ENCODE measurements around the gene PTPRC. TPM values are rescaled to one million over a fixed set of nuclear protein-coding genes. Genes with fewer than 3 reads are reported as not detected.

Gene PTPRC
- total RNA-seq, 2 experiments from 2014 or later = 689 to 714 TPM

DNA sequence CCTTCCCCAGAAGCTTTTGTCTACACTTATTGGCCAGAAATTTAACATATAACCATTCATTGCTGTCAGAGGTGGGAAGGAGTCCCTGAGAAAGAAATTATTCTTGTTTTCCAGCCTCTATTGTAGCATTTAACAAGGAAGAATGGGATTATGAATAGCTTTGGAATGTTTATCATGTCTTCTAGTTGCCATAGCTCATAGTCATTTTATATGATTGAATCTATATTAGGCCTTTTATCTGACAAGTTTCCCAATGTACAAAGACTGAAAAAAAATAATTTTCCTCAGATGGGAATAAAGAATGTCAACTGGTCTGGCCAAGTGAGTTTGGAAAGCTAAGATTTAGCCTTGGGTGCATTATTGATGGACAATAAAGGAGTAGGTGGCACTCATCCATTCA is 28.3 kb downstream of the PTPRC start:
- DNase-seq = no peak
- Mint-ChIP-seq H3K4me1 (ENCODE audit: low read depth) (peaks cover 84% of the 10 kb centered on the region), H3K36me3 (ENCODE audit: low read depth) (peaks cover 71% of the 10 kb centered on the region), H3K9me3 (no peaks in the 10 kb centered on the region), H3K4me3 (no peak overlapping the region), H3K27me3 (ENCODE audit: low read depth) (no peaks in the 10 kb centered on the region), H3K27ac (peak overlapping the region; percentile 84)
- CTCF ChIA-PET = interaction anchor here (1.0 to 1.8 kb wide), 5 partner anchors 12 to 19 kb away, joined by 3 to 9 read pairs (median 6); no protein-coding TSS in a partner anchor
- intact Hi-C loops (cut with micrococcal nuclease) = no loop called here

DNA sequence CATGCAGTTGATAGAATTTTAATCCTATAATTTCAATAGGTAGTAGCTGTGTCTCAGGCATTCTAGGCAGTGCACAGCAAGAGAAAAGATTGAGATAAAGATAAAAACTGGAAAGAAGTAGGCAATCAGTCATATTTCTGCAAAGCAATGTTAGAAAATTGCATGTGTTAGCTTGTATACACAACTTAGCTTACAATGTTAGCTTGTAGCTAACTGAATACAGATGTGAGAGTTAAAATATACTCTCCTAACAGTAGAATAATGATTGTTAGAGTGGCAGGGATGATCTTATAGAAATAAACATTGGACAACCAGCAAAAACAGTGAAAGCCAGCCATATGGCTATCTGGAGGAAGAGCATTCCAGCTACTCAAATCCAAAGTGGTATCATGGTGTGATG is 29.0 kb downstream of the PTPRC start:
- peaks cover 86% of the 10 kb centered on the region for H3K4me1 Mint-ChIP-seq (ENCODE audit: low read depth)

DNA sequence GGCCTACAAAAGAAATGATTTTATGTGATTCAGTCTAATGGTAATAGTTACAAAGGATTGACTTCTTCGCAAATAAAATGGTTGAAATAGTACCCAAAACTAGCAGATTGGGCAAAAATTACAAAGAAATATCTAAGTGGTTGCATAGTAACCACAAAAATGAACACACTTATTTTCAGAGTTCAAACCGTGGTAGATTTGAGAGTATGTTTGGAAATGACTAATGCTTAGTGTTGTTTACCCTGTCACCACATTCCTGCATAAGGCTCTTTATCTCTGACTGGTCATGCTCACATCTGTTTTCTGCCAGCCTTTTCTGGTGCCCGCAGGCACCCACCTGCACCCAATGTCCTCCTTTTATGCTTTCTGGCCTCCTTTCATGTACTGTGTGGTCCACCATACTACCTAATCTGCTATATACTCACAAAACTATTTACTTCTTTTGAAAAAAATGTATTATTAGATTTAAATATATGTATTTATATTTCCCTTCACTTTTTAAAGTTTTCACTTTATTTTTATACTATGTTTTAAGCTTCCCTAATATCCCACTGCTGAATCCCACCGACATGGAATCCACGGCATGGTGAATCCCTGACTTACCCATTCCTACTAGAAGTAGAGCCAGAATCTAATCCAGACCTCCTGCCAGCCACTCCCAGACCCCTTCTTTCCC is 30.3 kb downstream of the PTPRC start:
- Mint-ChIP-seq H3K4me1 (ENCODE audit: low read depth) (peaks cover 87% of the 10 kb centered on the region), H3K4me3 (peak overlapping the region; percentile 57), H3K27ac (peak overlapping the region; percentile 84), H3K27me3 (ENCODE audit: low read depth) (no peaks in the 10 kb centered on the region), H3K9me3 (no peaks in the 10 kb centered on the region), H3K36me3 (ENCODE audit: low read depth) (peaks cover 73% of the 10 kb centered on the region)
- DNase-seq = peak; percentile 46
- CTCF ChIA-PET = no interaction called here
- intact Hi-C loops (cut with micrococcal nuclease) = loop anchor here (1.0 kb wide), 2 partner anchors 12 to 67 kb away; no protein-coding TSS in a partner anchor

More for the DNA sequence above, 29.0 kb downstream of the PTPRC start:
- intact Hi-C loops (cut with micrococcal nuclease) = loop anchor here (1.0 kb wide), 1 partner anchor 8 kb away; no protein-coding TSS in a partner anchor
- CTCF ChIA-PET = interaction anchor here (0.6 to 1.8 kb wide), 6 partner anchors 11 to 1152 kb away, joined by 3 to 9 read pairs (median 6); no protein-coding TSS in a partner anchor
- H3K4me3 Mint-ChIP-seq = peak overlapping the region; percentile 15
- H3K27ac Mint-ChIP-seq = peak overlapping the region; percentile 84
- peaks cover 72% of the 10 kb centered on the region for H3K36me3 Mint-ChIP-seq (ENCODE audit: low read depth)
- no peak for DNase-seq
- no peaks in the 10 kb centered on the region for H3K27me3 Mint-ChIP-seq (ENCODE audit: low read depth)
- no peaks in the 10 kb centered on the region for H3K9me3 Mint-ChIP-seq

DNA sequence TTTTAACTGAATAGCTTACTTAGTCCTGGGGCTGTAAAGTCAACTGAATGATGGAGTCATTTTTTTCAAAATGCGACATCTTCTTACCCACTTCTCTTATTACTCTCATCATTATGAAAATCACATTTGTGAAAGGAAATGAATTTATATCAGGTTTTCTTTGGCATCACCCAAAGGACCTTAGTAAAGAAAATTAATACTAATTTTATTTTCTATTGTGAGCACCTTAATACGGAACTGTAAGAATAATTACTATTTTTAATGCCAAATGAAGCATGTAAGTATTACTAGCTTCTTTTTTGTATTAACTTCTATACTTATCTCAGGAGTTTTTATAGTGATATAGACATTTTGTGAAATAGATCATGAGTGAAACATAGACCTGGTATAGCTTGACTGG is 30.9 kb downstream of the PTPRC start:
- CTCF ChIA-PET = no interaction called here
- Mint-ChIP-seq H3K9me3 (no peaks in the 10 kb centered on the region), H3K27me3 (ENCODE audit: low read depth) (no peaks in the 10 kb centered on the region), H3K4me3 (peak overlapping the region; percentile 57), H3K27ac (peak overlapping the region; percentile 84), H3K4me1 (ENCODE audit: low read depth) (peaks cover 85% of the 10 kb centered on the region), H3K36me3 (ENCODE audit: low read depth) (peaks cover 69% of the 10 kb centered on the region)
- DNase-seq = no peak
- intact Hi-C loops (cut with micrococcal nuclease) = loop anchor here (1.0 kb wide), 2 partner anchors 12 to 67 kb away; no protein-coding TSS in a partner anchor

DNA sequence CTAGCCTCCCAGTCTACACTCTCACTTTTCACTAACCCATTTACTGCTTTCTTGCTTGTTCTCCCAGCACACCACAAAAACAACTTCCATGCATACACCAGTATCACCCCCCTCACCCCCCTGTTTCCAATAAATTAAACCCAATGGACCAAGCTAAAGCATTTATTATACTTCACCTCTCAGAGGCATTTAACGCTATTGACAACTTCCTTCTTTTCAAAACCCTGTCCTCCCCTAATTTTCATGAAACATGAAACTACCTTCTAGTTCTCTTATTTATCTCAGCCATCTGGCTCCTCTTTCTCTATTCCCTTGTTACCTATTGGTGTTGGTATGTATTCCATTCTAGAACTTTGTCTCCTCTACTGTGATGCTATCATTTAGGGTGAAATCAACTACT is 32.3 kb downstream of the PTPRC start:
- DNase-seq = no peak
- H3K27me3 Mint-ChIP-seq (ENCODE audit: low read depth) = no peaks in the 10 kb centered on the region
- intact Hi-C loops (cut with micrococcal nuclease) = no loop called here
- peaks cover 71% of the 10 kb centered on the region for H3K36me3 Mint-ChIP-seq (ENCODE audit: low read depth)
- CTCF ChIA-PET = interaction anchor here (0.6 to 1.9 kb wide), 4 partner anchors 10 to 109 kb away, joined by 3 to 4 read pairs (median 4); no protein-coding TSS in a partner anchor
- peak overlapping the region; percentile 32 for H3K4me3 Mint-ChIP-seq
- H3K4me1 Mint-ChIP-seq (ENCODE audit: low read depth) = peaks cover 86% of the 10 kb centered on the region
- H3K9me3 Mint-ChIP-seq = no peaks in the 10 kb centered on the region
- H3K27ac Mint-ChIP-seq = peak overlapping the region; percentile 76

DNA sequence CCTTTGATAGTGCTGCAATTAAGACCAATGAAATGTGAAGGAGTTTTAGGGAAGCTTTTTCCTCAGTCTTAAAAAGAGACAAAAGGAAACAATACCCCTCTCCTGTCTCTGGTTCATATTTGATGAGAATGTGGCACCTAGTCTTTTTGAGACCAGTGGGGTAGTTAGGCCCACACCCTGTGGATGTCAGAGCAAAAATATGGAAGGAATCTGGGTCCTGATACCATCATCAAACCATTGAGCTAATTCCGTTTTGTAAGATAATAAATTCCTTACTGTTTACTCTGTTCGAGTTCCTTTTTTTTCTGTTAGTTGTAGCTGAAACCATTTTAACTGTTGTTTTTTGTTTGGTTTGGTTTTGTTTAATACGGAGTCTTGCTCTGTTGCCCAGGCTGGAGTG is 33.3 kb downstream of the PTPRC start:
- Mint-ChIP-seq H3K4me1 (ENCODE audit: low read depth) (peaks cover 88% of the 10 kb centered on the region), H3K36me3 (ENCODE audit: low read depth) (peaks cover 70% of the 10 kb centered on the region), H3K4me3 (peak overlapping the region; percentile 10), H3K27me3 (ENCODE audit: low read depth) (no peaks in the 10 kb centered on the region), H3K9me3 (no peaks in the 10 kb centered on the region), H3K27ac (peak overlapping the region; percentile 74)
- CTCF ChIA-PET = interaction anchor here (0.6 to 1.9 kb wide), 6 partner anchors 9 to 571 kb away, joined by 3 to 4 read pairs (median 4); no protein-coding TSS in a partner anchor
- DNase-seq = no peak
- intact Hi-C loops (cut with micrococcal nuclease) = no loop called here

DNA sequence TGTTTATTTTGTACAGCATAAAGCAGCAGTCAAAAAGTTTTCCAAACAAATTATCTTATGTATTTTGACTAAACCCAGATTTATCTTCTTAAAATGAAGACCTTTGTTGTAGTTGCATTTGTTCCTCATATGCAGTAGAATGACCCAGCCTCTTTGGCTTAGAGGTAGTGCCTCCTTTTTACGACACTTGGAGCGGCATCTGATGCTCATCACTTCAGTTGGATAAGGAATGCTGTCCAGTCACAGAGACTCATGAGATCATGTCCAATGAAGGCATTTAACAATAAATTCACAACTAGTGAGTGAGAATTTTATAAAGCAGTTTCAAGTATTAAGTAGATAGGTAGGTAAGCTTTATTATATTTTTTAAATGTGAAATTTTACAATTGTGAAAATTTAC is 35.2 kb downstream of the PTPRC start:
- Mint-ChIP-seq H3K27me3 (ENCODE audit: low read depth) (no peaks in the 10 kb centered on the region), H3K9me3 (no peaks in the 10 kb centered on the region), H3K36me3 (ENCODE audit: low read depth) (peaks cover 69% of the 10 kb centered on the region), H3K27ac (peak overlapping the region; percentile 74), H3K4me3 (peak overlapping the region; percentile 36), H3K4me1 (ENCODE audit: low read depth) (peaks cover 88% of the 10 kb centered on the region)
- DNase-seq = no peak
- intact Hi-C loops (cut with micrococcal nuclease) = no loop called here
- CTCF ChIA-PET = no interaction called here

DNA sequence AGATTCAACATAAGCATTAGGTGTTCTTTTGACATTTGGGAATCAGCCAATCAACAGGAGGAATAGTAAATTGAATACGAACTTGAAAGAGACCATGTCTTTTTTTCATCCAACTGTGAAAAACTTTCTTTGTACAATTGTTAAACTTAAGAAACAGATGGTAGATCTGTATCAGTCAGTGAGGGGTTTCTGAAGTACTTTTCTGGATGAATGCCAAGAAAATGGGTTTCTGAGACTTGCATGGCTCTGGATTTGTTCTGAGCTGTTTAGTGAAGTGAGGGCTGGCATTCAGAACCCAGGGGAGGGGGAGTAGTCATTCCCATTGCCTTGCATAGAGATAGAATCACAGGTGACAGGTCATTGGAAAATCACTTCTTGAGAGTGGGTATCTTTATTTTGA is 37.4 kb downstream of the PTPRC start:
- Mint-ChIP-seq H3K4me1 (ENCODE audit: low read depth) (peaks cover 89% of the 10 kb centered on the region), H3K27me3 (ENCODE audit: low read depth) (no peaks in the 10 kb centered on the region), H3K4me3 (peak overlapping the region; percentile 52), H3K9me3 (no peaks in the 10 kb centered on the region), H3K27ac (peak overlapping the region; percentile 92), H3K36me3 (ENCODE audit: low read depth) (peaks cover 71% of the 10 kb centered on the region)
- intact Hi-C loops (cut with micrococcal nuclease) = loop anchor here (1.0 kb wide), 1 partner anchor 16 kb away; no protein-coding TSS in a partner anchor
- DNase-seq = no peak
- CTCF ChIA-PET = interaction anchor here (0.6 kb wide), 1 partner anchor 96 kb away, joined by 3 read pairs; no protein-coding TSS in a partner anchor

DNA sequence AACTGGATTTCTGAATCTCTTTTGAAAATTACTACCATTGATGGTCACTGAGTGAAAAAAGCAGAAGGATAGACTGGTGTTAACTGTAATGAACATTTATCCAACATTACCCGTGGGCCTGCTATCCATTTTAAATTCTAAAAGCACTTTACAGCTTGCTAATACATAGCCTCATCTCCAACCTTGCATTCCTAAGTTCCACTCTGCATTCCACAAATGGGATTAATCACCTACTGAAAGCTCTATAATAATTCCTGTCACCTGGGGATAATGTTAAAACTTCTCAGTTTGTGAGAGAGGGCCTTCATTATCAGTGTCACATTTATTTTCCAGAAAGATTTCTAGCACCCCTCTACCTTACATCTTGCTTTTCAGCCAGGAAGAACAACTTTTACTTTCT is 38.2 kb downstream of the PTPRC start:
- H3K4me1 Mint-ChIP-seq (ENCODE audit: low read depth) = peaks cover 87% of the 10 kb centered on the region
- H3K4me3 Mint-ChIP-seq = peak overlapping the region; percentile 63
- peak overlapping the region; percentile 92 for H3K27ac Mint-ChIP-seq
- H3K36me3 Mint-ChIP-seq (ENCODE audit: low read depth) = peaks cover 64% of the 10 kb centered on the region
- intact Hi-C loops (cut with micrococcal nuclease) = no loop called here
- no peaks in the 10 kb centered on the region for H3K27me3 Mint-ChIP-seq (ENCODE audit: low read depth)
- DNase-seq = no peak
- H3K9me3 Mint-ChIP-seq = no peaks in the 10 kb centered on the region
- CTCF ChIA-PET = interaction anchor here (1.9 kb wide), 1 partner anchor 26 kb away, joined by 10 read pairs; no protein-coding TSS in a partner anchor

DNA sequence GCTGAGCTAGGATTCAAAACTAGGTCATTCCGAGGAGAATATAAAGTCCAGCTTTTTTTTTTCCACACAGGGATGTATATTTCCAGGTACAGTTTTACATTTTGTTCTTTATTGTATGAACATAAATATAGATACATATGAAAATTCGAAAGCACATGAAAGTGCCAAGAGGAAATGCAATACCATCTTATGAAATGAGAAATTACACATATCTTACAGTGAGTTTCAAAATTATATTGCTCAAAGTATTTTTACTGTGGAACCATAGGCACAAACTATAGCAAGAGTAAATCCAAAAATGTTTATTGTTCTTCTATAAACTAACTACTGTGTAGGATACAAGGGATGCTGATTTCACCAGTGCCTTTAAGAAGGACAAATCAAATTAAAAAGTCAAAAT is 39.0 kb downstream of the PTPRC start:
- peak overlapping the region; percentile 92 for H3K27ac Mint-ChIP-seq

DNA sequence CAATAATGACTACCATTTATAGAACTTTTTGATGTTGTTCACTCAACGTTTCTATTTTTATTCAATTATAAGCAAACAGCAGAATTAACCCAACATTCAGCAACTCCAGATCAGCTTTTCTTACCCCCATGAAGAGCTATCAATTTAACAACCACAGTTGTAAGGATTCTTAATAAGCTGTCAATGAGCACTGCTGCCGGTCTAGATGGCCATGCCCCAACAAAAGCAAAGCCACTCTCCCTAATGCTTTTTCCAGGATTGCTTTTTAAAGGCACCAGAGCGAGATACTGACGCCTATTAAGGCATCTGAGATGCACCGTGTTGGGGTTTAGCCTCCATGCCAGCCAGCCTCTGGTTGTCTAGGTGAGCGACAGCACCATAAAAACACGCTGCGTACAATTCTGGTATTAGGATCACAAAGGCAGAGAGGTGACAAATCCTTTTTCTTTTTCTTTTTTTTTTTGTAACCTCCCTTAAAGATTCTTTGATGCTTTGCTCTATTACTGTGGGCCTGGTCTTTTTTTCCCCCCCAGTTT is 39.5 kb downstream of the PTPRC start:
- Mint-ChIP-seq H3K4me3 (peak overlapping the region; percentile 63), H3K27me3 (ENCODE audit: low read depth) (no peaks in the 10 kb centered on the region), H3K36me3 (ENCODE audit: low read depth) (peaks cover 61% of the 10 kb centered on the region), H3K4me1 (ENCODE audit: low read depth) (peaks cover 88% of the 10 kb centered on the region), H3K27ac (peak overlapping the region; percentile 92), H3K9me3 (no peaks in the 10 kb centered on the region)
- intact Hi-C loops (cut with micrococcal nuclease) = loop anchor here (2.0 kb wide), 1 partner anchor 520 kb away; no protein-coding TSS in a partner anchor
- CTCF ChIA-PET = interaction anchor here (0.7 to 1.9 kb wide), 5 partner anchors 11 to 159 kb away, joined by 3 to 10 read pairs (median 4); no protein-coding TSS in a partner anchor
- DNase-seq = peak; percentile 38

More for the DNA sequence above, 39.0 kb downstream of the PTPRC start:
- CTCF ChIA-PET = interaction anchor here (1.9 kb wide), 1 partner anchor 26 kb away, joined by 10 read pairs; no protein-coding TSS in a partner anchor
- H3K4me1 Mint-ChIP-seq (ENCODE audit: low read depth) = peaks cover 87% of the 10 kb centered on the region
- H3K36me3 Mint-ChIP-seq (ENCODE audit: low read depth) = peaks cover 62% of the 10 kb centered on the region
- H3K9me3 Mint-ChIP-seq = no peaks in the 10 kb centered on the region
- H3K4me3 Mint-ChIP-seq = peak overlapping the region; percentile 63
- no peak for DNase-seq
- intact Hi-C loops (cut with micrococcal nuclease) = loop anchor here (2.0 kb wide), 1 partner anchor 519 kb away; no protein-coding TSS in a partner anchor
- no peaks in the 10 kb centered on the region for H3K27me3 Mint-ChIP-seq (ENCODE audit: low read depth)

DNA sequence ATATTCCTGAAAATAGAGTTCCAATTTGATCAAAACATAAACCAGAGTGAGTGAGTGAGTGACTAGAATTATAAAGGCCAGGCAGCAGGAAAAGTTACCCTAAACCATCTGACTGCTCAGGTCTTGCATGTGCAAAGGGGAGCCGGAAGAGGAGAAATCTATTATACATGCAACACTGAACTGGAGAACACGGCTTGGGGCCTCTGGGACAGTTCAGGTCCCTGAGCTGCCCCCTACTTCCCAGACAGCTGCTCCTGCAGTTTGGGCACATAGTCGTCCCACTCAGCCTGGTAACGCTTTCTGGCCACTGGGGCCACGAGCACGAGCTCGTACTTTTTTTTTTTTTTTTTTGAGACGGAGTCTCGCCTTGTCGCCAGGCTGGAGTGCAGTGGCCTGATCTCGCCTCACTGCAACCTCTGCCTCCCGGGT is 40.1 kb downstream of the PTPRC start:
- peak; percentile 48 for DNase-seq
- intact Hi-C loops (cut with micrococcal nuclease) = loop anchor here (2.0 kb wide), 1 partner anchor 520 kb away; no protein-coding TSS in a partner anchor
- peaks cover 88% of the 10 kb centered on the region for H3K4me1 Mint-ChIP-seq (ENCODE audit: low read depth)
- CTCF ChIA-PET = interaction anchor here (0.7 to 1.5 kb wide), 4 partner anchors 11 to 160 kb away, joined by 3 to 7 read pairs (median 4); no protein-coding TSS in a partner anchor
- H3K27me3 Mint-ChIP-seq (ENCODE audit: low read depth) = no peaks in the 10 kb centered on the region
- no peaks in the 10 kb centered on the region for H3K9me3 Mint-ChIP-seq
- peak overlapping the region; percentile 92 for H3K27ac Mint-ChIP-seq
- peaks cover 62% of the 10 kb centered on the region for H3K36me3 Mint-ChIP-seq (ENCODE audit: low read depth)
- H3K4me3 Mint-ChIP-seq = peak overlapping the region; percentile 63
